GM10248 (cell line): ENCODE measurements around the gene COL16A1.

Source experiments
- CTCF ChIA-PET: fragments of 300-600 bp; sonication (Branson Sonifier 250); formaldehyde crosslinking; extraction: SDS; loops from one replicate; lab custom pipeline; 2021; ENCODE audit warnings: antibody characterized with exemption; lab: Yijun Ruan, JAX
- POLR2A ChIA-PET: fragments of 350-650 bp; sonication (Branson Sonifier 250); formaldehyde crosslinking; extraction: SDS; loops from one replicate; lab custom pipeline; 2020; ENCODE audit warnings: antibody characterized with exemption; lab: Yijun Ruan, JAX
- DNase-seq: peaks from one replicate; pipeline ENCODE4 v3.0.0; 2012; ENCODE audit errors: extremely low spot score
- CTCF ChIP-seq: IDR thresholded peaks from 2 replicates; pipeline ENCODE4 v1.5.1; 2012; ENCODE audit warnings: mild to moderate bottlenecking, low read depth; ENCODE audit errors: extremely low read depth, missing control alignments, control extremely low read depth

COL16A1 gene

DNA sequence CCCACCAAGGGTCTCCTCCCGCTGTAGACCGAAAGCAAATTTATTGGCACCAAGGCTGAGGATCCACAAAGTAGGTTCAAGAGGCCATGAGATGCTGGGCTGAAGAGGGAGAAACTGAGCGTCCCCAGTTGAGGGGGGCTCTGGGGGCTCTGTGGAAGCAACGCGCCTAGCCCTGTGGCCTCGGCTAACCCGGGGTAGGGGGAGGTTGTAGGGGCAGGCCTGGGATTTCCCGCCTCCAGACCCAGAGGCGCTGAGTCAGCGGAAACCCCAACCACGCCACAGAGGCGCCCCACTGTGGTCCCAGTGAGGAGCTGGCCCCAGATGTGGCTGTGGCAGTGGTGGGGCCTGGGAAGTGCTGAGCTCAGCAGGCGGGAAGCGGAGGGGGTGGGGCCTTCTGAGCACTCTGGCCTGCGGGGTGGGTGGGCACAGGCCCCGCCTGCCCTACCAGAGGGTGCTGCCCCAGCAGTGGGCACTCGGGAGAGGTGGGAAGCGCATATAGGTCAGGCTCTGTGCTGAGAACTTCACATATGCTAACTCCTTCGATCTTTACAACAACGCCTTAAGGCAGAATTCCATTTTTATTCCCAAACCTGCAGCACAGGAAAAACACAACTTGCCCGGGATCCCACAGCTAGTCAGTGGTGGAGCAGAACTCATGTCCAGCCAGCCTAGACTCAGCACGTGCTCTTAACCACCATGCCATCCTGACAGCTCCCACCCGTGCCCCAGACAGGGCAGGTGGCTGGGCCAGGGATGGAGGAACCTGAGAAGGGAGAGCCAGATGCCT is 1.5 kb upstream of the COL16A1 start:
- ChIA-PET CTCF (interaction anchor here (0.8 to 7.2 kb wide), 13 partner anchors 11 to 87 kb away, joined by 3 to 61 read pairs (median 4); no protein-coding TSS in a partner anchor), POLR2A (interaction anchor here (0.7 kb wide), 1 partner anchor 88 kb away, joined by 3 read pairs; no protein-coding TSS in a partner anchor)
- TF ChIP-seq CTCF = peak; percentile 76
- DNase-seq = peak; percentile 79

DNA sequence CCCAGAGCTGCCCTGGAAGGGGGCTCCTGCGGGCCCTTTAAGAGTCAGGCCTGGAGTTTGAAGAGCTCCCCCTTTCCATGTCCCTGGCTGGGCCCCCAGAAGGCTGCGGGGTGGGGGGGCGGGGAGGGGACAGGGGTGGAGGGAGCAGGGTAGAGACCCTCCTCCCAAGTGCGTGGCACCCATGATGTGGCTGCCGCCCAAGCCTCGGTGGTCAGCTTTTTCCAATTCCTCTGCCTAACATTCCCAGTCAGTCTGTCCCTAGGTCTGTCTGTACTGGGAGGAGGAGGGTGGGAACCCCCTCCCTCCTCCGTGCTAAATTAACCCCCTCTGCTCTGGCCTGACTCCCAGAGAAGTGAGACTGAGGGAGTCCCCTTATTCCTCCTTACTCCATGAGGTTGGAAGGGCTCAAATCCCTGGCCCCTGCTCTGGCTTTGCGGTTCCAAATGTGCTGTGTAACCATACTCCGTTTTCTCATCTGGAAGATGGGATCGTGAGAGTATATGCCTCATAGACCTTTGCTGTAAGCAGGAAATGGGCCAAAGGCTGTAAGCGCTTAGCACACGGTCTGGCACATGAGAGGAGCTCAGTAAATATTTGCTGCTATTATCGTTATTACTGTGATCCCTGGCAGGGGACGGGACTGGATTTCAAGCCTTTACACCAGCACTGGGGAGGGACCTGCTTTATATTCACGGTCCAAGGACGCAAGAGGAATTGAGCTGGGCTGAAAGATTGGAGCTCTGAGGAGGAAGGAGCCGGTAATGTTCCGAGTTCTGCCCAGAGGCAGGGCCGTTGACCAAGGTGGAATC is 658 bp upstream of the COL16A1 start:
- ChIA-PET CTCF (interaction anchor here (1.0 to 7.2 kb wide), 11 partner anchors 12 to 86 kb away, joined by 3 to 61 read pairs (median 5); no protein-coding TSS in a partner anchor), POLR2A (interaction anchor here (0.6 to 0.7 kb wide), 2 partner anchors 70 to 88 kb away, joined by 3 to 4 read pairs; no protein-coding TSS in a partner anchor)
- no peak for TF ChIP-seq CTCF
- DNase-seq = no peak

- TF ChIP-seq CTCF = no peak
- ChIA-PET POLR2A (no interaction called here), CTCF (interaction anchor here (0.9 to 7.2 kb wide), 6 partner anchors 8 to 86 kb away, joined by 3 to 61 read pairs (median 7); no protein-coding TSS in a partner anchor)
- no peak for DNase-seq
Measured at GRCh38 chr1:31702836-31703404, 897 bp downstream of the COL16A1 start.

- no peak for DNase-seq
- no peak for TF ChIP-seq CTCF
- POLR2A ChIA-PET = no interaction called here
- CTCF ChIA-PET = interaction anchor here (0.7 to 7.2 kb wide), 9 partner anchors 8 to 307 kb away, joined by 3 to 61 read pairs (median 3); no protein-coding TSS in a partner anchor
Measured at GRCh38 chr1:31701091-31701736, 2.6 kb downstream of the COL16A1 start.

- TF ChIP-seq CTCF = no peak
- POLR2A ChIA-PET = no interaction called here
- no peak for DNase-seq
- CTCF ChIA-PET = interaction anchor here (0.7 to 7.2 kb wide), 8 partner anchors 8 to 306 kb away, joined by 3 to 61 read pairs (median 4); no protein-coding TSS in a partner anchor
Measured at GRCh38 chr1:31700468-31701090, 3.2 kb downstream of the COL16A1 start.
